GM18873 (cell line): ENCODE data around the gene TOX2.

Source experiments
- ATAC-seq: cut with Tn5 transposase; IDR thresholded peaks from one replicate; pipeline ENCODE4 v1.9.1; 2021; ENCODE audit warnings: mild to moderate bottlenecking, moderate library complexity, moderate number of reproducible peaks; ENCODE audit not compliant: unreplicated experiment, low FRiP score

The TOX2 gene

GRCh38 chr20:43955062-43955749 lies 40.6 kb downstream of the TOX2 start:
- peak; percentile 50 for ATAC-seq

- ATAC-seq, result peak; percentile 19
These were observed 41.1 kb downstream of the TOX2 start for GRCh38 chr20:43955750-43956191.

- no peak for ATAC-seq
These were observed 42.7 kb downstream of the TOX2 start for GRCh38 chr20:43957392-43957791.

- no peak for ATAC-seq
These were observed 44.0 kb downstream of the TOX2 start for GRCh38 chr20:43958626-43959025.

GRCh38 chr20:43959079-43959919 lies 44.6 kb downstream of the TOX2 start:
- ATAC-seq, result no peak

- no peak for ATAC-seq
These were observed 45.2 kb downstream of the TOX2 start for GRCh38 chr20:43959920-43960227.

- ATAC-seq, result no peak
These were observed 45.6 kb downstream of the TOX2 start for GRCh38 chr20:43960231-43960630.

GRCh38 chr20:43961116-43961515 lies 46.5 kb downstream of the TOX2 start:
- no peak for ATAC-seq

GRCh38 chr20:43961541-43962471 lies 47.2 kb downstream of the TOX2 start:
- no peak for ATAC-seq

GRCh38 chr20:43962530-43962929 lies 47.9 kb downstream of the TOX2 start:
- ATAC-seq, result no peak

- no peak for ATAC-seq
These were observed 48.6 kb downstream of the TOX2 start for GRCh38 chr20:43963233-43963632.

- ATAC-seq, result no peak
These were observed 49.5 kb downstream of the TOX2 start for GRCh38 chr20:43963872-43964791.

GRCh38 chr20:43968341-43969000 lies 53.8 kb downstream of the TOX2 start:
- ATAC-seq, result no peak

GRCh38 chr20:43969028-43969447 lies 54.4 kb downstream of the TOX2 start:
- ATAC-seq, result no peak

- no peak for ATAC-seq
These were observed 55.0 kb downstream of the TOX2 start for GRCh38 chr20:43969501-43970182.

- no peak for ATAC-seq
These were observed 56.6 kb downstream of the TOX2 start for GRCh38 chr20:43971267-43971666.

GRCh38 chr20:43972051-43972450 lies 57.4 kb downstream of the TOX2 start:
- no peak for ATAC-seq

GRCh38 chr20:43972692-43973091 lies 58.0 kb downstream of the TOX2 start:
- no peak for ATAC-seq

- no peak for ATAC-seq
These were observed 58.6 kb downstream of the TOX2 start for GRCh38 chr20:43973231-43973630.
